Glutamatergic neuron (in vitro differentiated cells): ENCODE results near the gene JADE1. TPM values are rescaled to one million over a fixed set of nuclear protein-coding genes. Genes with fewer than 3 reads are reported as not detected.

Experiments used
- DNase-seq: peaks from one replicate; pipeline ENCODE4 v3.0.0; 2022
- H3K27ac Mint-ChIP-seq: one replicate; pipeline ENCODE4 v1.8.0; 2020; ENCODE audit warnings: mild to moderate bottlenecking, mixed read lengths, inconsistent platforms; ENCODE audit not compliant: unreplicated experiment
- H3K27me3 Mint-ChIP-seq: one replicate; pipeline ENCODE4 v1.8.0; 2020; ENCODE audit warnings: mild to moderate bottlenecking, moderate library complexity, mixed read lengths, inconsistent platforms; ENCODE audit not compliant: unreplicated experiment
- H3K36me3 Mint-ChIP-seq: one replicate; pipeline ENCODE4 v1.8.0; 2020; ENCODE audit warnings: mild to moderate bottlenecking, mixed read lengths, inconsistent platforms; ENCODE audit not compliant: unreplicated experiment
- H3K4me1 Mint-ChIP-seq: one replicate; pipeline ENCODE4 v1.8.0; 2020; ENCODE audit warnings: mild to moderate bottlenecking, low read depth, mixed read lengths, inconsistent platforms; ENCODE audit not compliant: unreplicated experiment
- H3K4me3 Mint-ChIP-seq: one replicate; pipeline ENCODE4 v1.8.0; 2020; ENCODE audit warnings: mild to moderate bottlenecking, mixed read lengths, inconsistent platforms; ENCODE audit not compliant: unreplicated experiment
- H3K9me3 Mint-ChIP-seq: one replicate; pipeline ENCODE4 v1.8.0; 2020; ENCODE audit warnings: mild to moderate bottlenecking, moderate library complexity, mixed read lengths, inconsistent platforms; ENCODE audit not compliant: unreplicated experiment
- CTCF ChIP-seq: fragments of 200-600 bp; sonication (generic); IDR thresholded peaks from one replicate; pipeline ENCODE4 v1.5.0; 2021; ENCODE audit not compliant: partially characterized antibody, unreplicated experiment
- total RNA-seq: library from RNA; stranded (reverse); fragmentation: NEBNext Ultra II Directional; extraction: Animal tissue kit (Norgen Biotek cat#: 25700); gene quantifications from one replicate; pipeline ENCODE4 v1.2.1, GENCODE V29; 2021; ENCODE audit not compliant: unreplicated experiment

Gene JADE1
- total RNA-seq, 1 donor from 2014 or later: 9.1 TPM

GRCh38 chr4:128879971-128880370 is 70.5 kb downstream of the JADE1 start:
- Mint-ChIP-seq H3K36me3 (no peaks in the 10 kb centered on the region), H3K4me3 (no peak overlapping the region), H3K27me3 (no peaks in the 10 kb centered on the region), H3K27ac (no peak overlapping the region), H3K9me3 (no peaks in the 10 kb centered on the region), H3K4me1 (peaks cover 5% of the 10 kb centered on the region)
- DNase-seq: no peak
- no peak for TF ChIP-seq CTCF

- no peak overlapping the region for H3K27ac Mint-ChIP-seq
- no peak for TF ChIP-seq CTCF
- no peak overlapping the region for H3K4me3 Mint-ChIP-seq
- DNase-seq: no peak
- H3K27me3 Mint-ChIP-seq: no peaks in the 10 kb centered on the region
- no peaks in the 10 kb centered on the region for H3K36me3 Mint-ChIP-seq
- no peaks in the 10 kb centered on the region for H3K9me3 Mint-ChIP-seq
- peaks cover 5% of the 10 kb centered on the region for H3K4me1 Mint-ChIP-seq
Observed at GRCh38 chr4:128880662-128881061, 71.2 kb downstream of the JADE1 start.

GRCh38 chr4:128904821-128905220 is 95.3 kb downstream of the JADE1 start:
- H3K27me3 Mint-ChIP-seq: no peaks in the 10 kb centered on the region

GRCh38 chr4:128906581-128906980 is 97.1 kb downstream of the JADE1 start:
- Mint-ChIP-seq H3K4me1 (no peaks in the 10 kb centered on the region), H3K27me3 (no peaks in the 10 kb centered on the region), H3K9me3 (no peaks in the 10 kb centered on the region), H3K4me3 (no peak overlapping the region), H3K27ac (no peak overlapping the region), H3K36me3 (no peaks in the 10 kb centered on the region)
- no peak for DNase-seq
- TF ChIP-seq CTCF: no peak

More at GRCh38 chr4:128904821-128905220, 95.3 kb downstream of the JADE1 start:
- TF ChIP-seq CTCF: no peak
- Mint-ChIP-seq H3K36me3 (no peaks in the 10 kb centered on the region), H3K4me3 (no peak overlapping the region), H3K27ac (no peak overlapping the region), H3K4me1 (no peaks in the 10 kb centered on the region), H3K9me3 (no peaks in the 10 kb centered on the region)
- no peak for DNase-seq

GRCh38 chr4:128907981-128908380 is 98.5 kb downstream of the JADE1 start:
- TF ChIP-seq CTCF: no peak

More at GRCh38 chr4:128907981-128908380, 98.5 kb downstream of the JADE1 start:
- H3K27me3 Mint-ChIP-seq: no peaks in the 10 kb centered on the region
- no peak for DNase-seq
- no peaks in the 10 kb centered on the region for H3K4me1 Mint-ChIP-seq
- H3K9me3 Mint-ChIP-seq: no peaks in the 10 kb centered on the region
- H3K4me3 Mint-ChIP-seq: no peak overlapping the region
- H3K36me3 Mint-ChIP-seq: no peaks in the 10 kb centered on the region
- H3K27ac Mint-ChIP-seq: no peak overlapping the region
